ENCODE data around the gene CAND1. TPM values are rescaled to one million over a fixed set of nuclear protein-coding genes. Genes with fewer than 3 reads are reported as not detected.

The CAND1 gene
- total RNA-seq = 48.3 TPM
- long read RNA-seq, full-length matches to known transcripts = 21 of 37 reads
- long read RNA-seq, partial matches to known transcripts = 10 of 37 reads
- long read RNA-seq, other reads (novel, unspliced or antisense) = 6 of 37 reads

DNA sequence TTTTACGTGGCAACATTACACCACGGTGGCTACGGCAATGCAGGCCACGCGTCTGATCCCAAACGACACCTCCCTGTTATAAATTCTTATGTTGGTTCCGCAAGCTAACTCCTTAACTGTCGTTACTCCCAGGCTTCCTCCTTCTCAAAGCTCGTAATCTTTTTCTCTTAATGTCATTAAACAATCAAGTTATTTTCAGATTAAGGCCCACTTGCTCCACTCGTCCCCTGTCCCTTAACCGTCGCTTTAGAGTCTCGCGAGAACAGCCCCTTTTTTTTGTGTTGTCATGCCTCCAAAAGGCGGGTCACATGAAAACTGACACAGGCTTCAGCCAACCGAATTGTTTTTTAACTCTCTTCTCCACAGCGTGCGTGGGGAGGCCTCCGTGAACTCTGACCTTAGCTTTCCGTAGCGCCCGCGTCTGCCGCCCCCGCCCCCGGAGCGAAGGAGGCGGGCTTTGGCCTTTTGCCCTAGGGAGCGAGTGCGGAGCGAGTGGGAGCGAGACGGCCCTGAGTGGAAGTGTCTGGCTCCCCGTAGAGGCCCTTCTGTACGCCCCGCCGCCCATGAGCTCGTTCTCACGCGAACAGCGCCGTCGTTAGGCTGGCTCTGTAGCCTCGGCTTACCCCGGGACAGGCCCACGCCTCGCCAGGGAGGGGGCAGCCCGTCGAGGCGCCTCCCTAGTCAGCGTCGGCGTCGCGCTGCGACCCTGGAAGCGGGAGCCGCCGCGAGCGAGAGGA is at the start of gene CAND1:
Gene CAND1, plus strand, starts transcription at position 463 of the 737 bp plus-strand sequence. CDS start 360 bp downstream, outside the sequence.
- intact Hi-C loops (cut with DNase I) = no loop called here
- DNase-seq (ENCODE audit: low spot score) = peak; percentile 98

DNA sequence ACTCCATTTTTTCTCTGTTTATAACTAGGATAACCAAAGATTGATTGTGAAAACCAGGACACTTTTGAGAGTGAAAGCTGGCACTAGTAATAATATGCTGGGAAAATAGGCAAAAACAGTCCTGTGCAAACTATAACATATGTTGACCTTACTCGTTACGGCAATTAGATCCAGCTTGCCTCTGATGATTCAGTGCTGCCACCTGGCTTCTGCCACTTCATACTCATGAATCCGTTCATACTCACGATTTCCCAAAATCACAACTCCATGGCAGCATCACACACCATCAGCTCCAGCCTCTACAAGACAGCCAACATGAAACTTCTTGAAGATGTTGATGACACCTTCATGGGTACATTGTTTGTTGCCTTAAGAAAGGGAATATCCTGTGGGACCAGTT is 49.1 kb upstream of the CAND1 start:
- no peak for DNase-seq (ENCODE audit: low spot score)
- intact Hi-C loops (cut with DNase I) = no loop called here

DNA sequence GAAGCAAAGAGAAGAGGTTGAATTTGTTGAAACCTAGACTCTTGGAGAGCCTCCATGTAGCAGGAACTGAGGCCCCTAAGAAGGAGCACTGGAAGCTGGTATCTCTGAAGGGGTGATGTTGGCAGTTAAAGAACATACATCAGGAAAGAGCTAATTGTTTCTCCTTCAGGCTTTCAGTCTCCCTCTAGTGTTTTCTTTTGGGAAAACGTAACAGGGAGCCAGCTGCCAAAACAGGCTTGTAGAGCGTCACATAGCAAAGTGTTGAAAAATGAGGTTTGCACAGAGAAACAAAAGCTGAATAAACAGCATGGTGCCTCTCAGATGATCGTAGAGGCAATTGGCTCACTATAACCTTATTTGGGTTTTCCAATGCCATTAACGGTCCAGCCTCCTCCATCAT is 46.9 kb upstream of the CAND1 start:
- DNase-seq (ENCODE audit: low spot score) = no peak
- intact Hi-C loops (cut with DNase I) = no loop called here

DNA sequence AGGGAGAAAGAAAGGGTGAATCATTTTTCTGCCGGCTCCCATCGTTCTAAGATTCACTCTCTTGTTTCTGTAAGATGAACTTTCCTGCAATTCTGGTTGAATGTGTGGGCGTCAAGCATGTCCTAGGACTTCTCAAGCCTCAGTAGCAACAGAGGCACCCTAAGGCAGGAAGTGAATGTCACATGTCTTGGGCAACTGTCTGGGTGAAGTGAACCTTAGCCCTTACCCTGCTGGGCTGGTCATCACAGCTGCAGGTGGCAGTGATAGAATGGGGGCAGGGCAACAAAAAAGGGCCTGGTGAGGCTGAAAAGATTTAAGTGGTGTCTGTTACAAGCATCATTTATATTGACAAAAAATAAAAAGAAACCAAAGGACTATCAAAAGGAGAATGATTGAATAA is 45.9 kb upstream of the CAND1 start:
- intact Hi-C loops (cut with DNase I) = no loop called here
- DNase-seq (ENCODE audit: low spot score) = no peak

DNA sequence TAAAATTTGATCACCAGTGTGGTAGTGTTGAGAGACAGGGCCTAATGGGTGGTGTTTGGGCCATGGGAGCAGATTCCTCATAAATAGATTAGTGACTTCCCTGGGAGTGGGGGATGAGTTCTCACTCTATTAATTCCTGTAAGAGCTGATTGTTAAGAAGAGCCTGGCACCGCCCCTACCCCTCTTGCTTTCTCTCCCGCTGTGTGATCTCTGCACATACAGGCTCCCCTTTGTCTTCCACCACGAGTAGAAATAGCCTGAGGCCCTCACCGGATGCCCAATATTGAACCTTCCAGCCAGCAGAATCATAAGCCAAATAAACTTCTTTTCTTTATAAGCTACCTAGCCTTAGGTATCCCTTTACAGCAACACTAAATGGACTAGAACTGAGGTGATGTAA is 31.9 kb upstream of the CAND1 start:
- no peak for DNase-seq (ENCODE audit: low spot score)
- intact Hi-C loops (cut with DNase I) = no loop called here

DNA sequence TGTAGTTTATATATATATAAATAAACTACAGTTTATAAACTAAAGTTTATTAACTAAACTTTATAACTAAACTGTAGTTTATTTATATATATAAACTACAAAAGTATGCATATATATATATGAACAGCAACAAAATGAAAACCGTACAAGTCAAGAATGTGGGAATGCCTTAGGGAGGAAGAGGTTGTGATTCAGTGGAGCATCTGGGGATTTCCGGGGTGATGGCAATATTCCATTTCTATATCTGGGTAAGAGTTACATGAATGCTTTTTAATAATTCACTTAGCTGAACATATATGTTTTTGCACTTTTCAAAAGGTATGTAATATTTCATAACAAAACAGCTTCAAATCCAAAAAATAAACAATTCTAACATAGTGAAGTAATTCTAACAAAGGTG is 30.1 kb upstream of the CAND1 start:
- intact Hi-C loops (cut with DNase I) = no loop called here
- no peak for DNase-seq (ENCODE audit: low spot score)

DNA sequence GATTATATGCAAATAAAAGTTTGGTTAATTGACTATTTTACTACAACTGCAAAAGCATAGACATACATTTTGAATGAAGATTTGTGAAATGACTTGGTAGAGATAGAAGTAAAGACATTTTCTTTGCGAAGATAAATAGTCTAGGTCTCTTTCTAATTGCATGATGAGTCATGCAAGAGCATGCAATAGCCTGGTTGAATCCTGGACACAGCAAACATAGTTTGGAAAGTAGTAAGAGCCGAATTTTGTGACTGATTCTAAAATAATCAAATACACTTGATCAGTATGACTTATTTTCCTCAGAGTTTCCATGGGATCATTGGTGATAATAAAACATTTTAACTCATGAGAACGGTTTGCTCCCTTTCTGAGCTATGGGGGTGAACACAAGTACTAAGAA is 27.7 kb upstream of the CAND1 start:
- DNase-seq (ENCODE audit: low spot score) = no peak

DNA sequence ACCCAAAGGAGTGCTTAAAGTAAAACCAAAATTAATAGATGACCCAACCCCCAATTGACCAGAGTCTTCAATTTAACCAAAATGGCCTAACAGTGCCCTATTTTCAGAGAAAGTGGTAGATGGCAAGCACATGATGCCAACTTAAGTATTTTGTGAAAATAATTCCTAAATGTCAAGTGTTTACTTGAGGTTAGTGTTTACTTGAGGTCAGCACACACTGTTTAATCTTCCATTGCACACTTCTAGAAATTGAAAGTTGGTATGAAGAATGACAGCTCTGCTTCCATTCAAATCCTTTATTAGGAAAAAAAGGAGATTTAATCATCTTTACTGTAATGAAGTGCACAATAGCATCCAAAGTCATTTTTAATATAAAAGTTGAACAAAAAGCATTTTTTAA is 25.9 kb upstream of the CAND1 start:
- intact Hi-C loops (cut with DNase I) = no loop called here
- no peak for DNase-seq (ENCODE audit: low spot score)

More for the DNA sequence above, 27.7 kb upstream of the CAND1 start:
- intact Hi-C loops (cut with DNase I) = no loop called here

DNA sequence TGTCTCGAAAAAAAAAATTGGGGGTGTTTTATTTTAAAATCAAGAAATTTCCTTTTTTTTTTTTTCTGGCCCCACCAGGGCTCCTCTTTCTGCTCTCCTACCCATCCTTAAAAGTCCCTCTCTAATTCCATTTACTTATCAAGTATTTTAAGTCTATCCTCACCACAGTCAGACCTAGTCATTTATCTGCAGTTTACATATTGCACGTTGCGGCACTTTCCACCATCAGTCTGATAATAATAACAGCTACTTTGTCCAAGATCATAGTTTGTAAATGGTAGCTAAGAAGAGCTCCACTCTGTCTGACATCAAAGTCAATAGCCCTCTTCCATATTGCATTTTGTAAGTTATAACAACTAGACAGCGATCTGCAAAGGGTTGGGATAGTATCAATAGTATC is 23.6 kb upstream of the CAND1 start:
- no peak for DNase-seq (ENCODE audit: low spot score)
- intact Hi-C loops (cut with DNase I) = no loop called here

DNA sequence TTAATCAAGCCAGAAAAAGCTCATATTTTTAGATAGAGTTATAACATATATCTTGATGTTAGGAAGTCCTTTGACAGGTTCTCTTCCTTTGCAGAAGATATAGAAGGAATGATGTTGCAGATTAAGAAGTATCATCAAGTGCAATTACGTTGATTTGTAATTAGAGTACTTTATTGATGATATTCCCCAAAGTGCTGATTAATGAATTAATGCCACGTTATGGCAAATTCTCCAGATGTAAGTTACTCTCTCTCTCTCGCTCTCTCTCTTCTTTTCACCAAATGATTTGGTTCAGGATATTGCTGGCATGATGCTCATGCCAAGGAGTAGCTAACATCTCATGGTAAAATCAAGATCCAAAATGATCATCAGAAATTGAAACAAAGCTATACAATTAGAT is 18.1 kb upstream of the CAND1 start:
- intact Hi-C loops (cut with DNase I) = no loop called here

DNA sequence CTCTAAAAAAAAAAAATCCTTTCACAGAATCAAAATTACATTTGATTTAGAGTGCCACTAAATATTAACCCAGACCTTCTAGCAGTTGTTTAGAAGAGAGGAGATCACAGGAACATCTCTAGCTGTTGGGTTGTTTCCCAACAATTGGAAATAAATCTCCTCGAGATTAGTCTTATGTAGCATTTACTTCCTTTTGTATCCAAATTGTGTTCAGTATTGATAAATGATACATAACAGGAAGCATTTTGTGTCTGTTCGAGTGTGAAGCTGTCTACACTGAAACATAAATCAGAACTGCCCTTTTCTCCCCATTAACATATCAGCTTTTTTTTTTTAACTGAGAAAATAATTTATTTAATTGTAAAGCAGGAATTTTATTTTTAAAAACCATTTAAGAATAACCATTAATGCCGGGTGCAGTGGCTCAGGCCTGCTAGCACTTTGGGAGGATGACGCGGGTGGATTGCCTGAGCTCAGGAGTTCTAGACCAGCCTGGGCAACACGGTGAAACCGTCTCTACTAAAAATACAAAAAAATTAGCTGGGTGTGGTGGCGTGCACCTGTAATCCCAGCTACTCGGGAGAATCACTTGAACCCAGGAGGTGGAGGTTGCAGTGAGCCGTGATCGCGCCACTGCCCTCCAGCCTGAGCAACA is 14.7 kb upstream of the CAND1 start:
- intact Hi-C loops (cut with DNase I) = no loop called here
- no peak for DNase-seq (ENCODE audit: low spot score)

More for the DNA sequence above, 18.1 kb upstream of the CAND1 start:
- DNase-seq (ENCODE audit: low spot score) = no peak

DNA sequence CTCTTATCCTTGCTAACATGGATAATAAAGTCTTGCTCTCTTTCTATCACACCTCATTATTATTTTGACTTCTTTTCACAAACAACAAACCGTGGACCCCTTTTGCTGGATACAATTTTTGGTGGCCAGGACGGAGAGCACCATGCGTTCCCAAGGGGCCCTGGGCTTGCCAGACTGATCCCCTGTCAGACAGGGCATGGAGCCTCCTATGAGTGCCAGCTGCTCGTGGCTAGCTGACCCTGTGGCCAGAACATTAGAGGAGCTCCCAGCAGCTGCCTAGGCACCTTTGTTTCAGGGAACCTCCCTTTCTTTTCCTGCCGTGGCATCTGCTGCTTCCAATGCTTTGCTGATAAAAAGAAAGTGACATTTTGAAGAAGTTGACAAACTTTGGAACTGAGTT is 12.5 kb upstream of the CAND1 start:
- no peak for DNase-seq (ENCODE audit: low spot score)
- intact Hi-C loops (cut with DNase I) = no loop called here

DNA sequence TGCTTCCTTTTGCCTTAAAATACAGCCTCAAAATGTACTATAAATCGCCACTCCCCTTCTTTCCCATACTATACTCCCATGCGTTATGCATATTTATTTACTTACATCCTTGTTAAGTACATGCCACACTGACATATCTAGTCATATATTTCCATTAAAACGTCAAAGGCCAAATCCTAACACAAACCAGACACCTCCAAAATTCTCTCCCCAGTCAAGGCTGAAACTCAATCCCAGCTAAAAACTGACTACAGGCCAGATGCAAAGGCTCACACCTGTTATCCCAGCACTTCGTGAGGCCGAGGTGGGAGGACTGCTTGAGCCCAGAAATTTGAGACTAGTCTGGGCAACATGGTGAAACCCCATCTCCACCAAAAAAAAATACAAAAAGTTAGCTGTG is 5.7 kb upstream of the CAND1 start:
- no peak for DNase-seq (ENCODE audit: low spot score)
- intact Hi-C loops (cut with DNase I) = no loop called here

DNA sequence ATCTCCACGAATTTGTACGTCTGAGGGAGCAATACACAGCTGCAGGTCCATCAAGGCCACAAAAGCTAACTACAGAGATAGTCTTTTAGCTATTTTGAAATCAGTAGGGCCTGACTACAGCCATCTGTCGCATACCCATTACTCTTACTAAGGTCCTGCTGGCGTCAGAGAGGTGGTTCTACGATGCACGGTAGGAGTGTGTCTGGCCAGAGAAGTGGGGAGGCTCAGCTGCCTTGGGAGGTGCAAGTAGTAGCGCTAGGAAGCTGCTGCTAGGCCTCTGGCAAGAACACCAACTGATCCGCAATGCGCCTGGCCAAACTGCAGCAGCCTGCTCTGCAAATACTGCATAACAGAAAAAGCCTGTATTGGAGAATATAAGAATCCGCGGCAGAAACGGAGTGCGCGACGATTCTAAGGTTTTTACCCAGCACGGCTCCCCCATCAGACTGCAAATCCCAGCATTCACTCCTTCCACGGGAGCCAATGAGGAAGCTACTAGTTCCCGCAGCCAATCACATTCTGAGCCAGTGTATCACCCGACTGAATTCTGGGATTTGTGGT is 743 bp upstream of the CAND1 start:
- intact Hi-C loops (cut with DNase I) = no loop called here
- peak; percentile 94 for DNase-seq (ENCODE audit: low spot score)

DNA sequence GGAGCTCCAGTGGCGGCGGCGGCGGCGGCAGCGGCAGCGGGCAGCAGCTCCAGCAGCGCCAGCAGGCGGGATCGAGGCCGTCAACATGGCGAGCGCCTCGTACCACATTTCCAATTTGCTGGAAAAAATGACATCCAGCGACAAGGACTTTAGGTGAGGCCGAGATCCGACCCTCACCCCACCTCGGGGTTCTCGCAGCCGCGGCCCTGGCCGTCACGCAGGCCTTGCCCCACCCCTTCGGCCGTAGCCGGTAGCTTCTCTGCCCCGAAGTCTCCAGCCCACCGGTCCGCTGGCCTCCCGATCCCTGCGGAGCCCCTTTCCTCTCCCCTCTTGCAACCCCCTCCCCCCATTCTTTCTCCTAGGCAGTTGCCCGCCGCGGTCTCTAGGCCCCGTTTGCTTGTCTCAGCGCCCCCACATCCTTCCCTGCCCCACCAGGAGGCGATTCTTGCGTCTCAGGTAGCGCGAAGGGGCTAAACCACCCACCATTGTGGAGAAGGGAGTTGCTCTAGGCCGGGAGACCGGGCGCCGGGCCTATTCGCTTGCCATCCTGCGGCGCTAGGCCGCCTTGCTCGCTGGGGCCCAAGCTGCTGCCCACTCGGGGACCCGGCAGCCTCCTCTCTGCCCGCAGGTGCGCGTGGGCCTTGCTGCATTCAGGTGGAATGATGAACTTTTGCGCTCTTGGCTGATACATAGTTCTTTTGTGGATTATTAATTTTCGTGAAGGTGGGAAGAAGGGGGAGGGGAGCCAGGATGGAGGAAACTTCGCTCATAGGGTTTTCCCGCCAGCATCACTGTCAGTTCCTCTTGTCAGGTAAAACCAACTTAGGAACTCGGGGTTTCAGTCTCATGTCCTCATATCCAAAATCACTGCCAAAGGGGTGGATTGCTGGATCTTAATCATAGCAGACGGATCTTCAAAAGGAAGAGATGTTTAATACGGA is 745 bp downstream of the CAND1 start:
- peak; percentile 83 for DNase-seq (ENCODE audit: low spot score)
- intact Hi-C loops (cut with DNase I) = no loop called here

DNA sequence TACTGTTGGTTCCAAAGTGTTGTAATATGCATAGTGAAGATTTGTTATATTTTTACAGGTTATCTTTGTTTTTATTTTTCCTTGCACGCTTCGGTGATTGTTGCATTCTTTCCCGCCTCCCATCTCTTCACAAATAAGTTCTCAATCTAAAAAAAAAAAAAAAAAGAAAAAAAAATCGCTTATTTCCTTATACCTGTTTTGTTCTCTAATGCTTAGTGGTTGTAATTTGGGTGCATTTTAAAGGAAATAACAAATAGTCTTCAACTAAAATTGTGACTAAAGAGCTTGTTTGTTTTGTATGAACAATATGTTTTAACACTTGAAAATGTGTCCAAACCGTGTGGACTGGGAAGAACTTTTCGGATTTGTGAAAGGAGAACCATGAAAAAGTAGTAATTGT is 1.5 kb downstream of the CAND1 start:
- no peak for DNase-seq (ENCODE audit: low spot score)
- intact Hi-C loops (cut with DNase I) = no loop called here

DNA sequence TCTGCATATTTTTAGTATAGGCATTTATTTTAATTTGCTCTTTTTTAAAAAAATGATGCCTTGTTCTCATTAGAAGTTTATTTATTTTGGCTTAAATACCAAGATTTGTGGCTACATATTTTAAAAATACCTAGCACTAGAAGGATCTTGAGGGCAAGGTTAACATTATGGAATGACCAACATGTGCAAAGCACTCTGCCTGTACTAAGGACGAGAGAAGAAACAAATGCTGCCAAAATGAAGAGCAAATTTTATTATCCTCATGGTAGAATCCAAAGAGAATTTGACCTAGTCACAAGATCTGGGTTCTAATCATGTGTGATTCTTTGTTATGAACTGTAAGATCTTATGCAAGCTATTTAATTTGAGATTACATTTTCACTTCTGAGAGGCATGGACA is 2.8 kb downstream of the CAND1 start:
- intact Hi-C loops (cut with DNase I) = no loop called here
- DNase-seq (ENCODE audit: low spot score) = no peak

DNA sequence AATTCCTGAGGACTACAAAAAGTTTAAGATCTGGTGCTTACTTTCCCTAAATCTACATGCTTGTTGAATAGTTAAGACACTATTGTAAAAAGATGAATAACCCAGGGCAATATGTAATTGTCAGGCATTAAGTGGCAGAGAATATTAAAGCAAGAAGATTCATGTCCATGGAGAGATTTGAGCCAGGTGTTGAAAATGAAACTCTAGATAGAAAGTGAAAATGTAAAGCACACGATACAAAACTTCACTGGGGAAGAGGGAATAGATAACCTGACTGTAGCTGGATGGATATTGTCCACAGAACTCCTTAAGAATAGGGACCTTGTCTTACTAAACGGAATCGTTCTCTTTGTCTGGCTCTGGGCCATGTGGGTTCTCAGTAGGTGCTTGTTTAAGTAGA is 5.0 kb downstream of the CAND1 start:
- no peak for DNase-seq (ENCODE audit: low spot score)
- intact Hi-C loops (cut with DNase I) = no loop called here

DNA sequence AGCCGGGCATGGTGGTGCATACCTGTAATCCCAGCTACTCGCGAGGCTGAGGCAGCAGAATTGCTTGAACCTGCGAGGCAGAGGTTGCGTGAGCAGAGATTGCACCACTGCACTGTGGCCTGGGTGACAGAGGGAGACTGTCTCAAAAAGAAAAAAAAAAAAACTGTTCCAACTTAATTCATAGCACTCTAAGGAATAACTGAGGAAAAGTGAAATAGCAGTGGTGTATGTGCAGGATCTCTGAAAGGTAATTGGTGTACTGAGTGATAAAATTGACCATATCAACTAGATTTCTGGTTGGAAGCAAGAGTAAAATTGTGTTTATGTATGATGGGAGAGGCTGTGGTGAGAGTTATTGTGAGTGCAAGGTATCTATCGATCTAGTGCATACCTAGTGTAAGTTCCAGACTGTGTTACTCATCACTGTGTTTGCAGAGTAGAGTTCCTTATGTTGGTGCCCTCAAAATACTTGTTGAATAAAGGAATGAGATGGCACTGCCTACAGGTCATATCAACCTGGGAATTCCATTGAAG is 6.3 kb downstream of the CAND1 start:
- intact Hi-C loops (cut with DNase I) = no loop called here
- no peak for DNase-seq (ENCODE audit: low spot score)

DNA sequence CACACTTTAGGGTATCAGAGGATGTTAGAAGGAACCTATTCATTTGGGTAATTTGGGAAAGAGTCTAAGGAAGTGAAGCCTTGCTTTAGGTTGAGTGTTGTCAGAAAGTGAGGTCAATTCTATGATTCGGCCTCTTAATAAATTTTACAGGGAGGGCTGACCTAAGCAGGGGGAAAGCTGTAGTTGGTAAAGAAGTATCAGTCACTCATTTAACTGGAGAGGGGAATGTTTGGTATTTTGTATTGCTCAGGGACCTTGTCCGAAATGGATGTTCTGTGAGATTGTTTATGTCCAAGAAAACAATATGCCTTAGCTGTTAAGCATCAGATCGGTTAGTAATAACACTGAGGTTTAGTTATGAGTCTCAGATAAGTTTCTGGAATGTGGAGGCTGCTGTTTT is 7.3 kb downstream of the CAND1 start:
- intact Hi-C loops (cut with DNase I) = no loop called here
- no peak for DNase-seq (ENCODE audit: low spot score)

All from cardiac septum (tissue), 1 donor.